ENCODE results near the gene CFAP74. TPM values are rescaled to one million over a fixed set of nuclear protein-coding genes. Genes with fewer than 3 reads are reported as not detected.

Gene CFAP74
- polyA plus RNA-seq, 1 donor (not counting 4 experiments of a cell fraction or from before 2014, with no cell fraction given), result not detected

GRCh38 chr1:1928231-1929101, 75.1 kb downstream of the CFAP74 start:
- Histone ChIP-seq H3K9me3 (ENCODE audit: control insufficient read depth, low read depth, low read length) (no peaks in the 10 kb centered on the region), H2AFZ (ENCODE audit: control insufficient read depth, low read length) (no peak overlapping the region), H3K4me3 (ENCODE audit: control insufficient read depth in 2 of 3, extremely low read depth in 1 of 3, insufficient read depth in 2 of 3, low read depth in 1 of 3, low read length in 3 of 3) (no peak overlapping the region), H3K27ac (ENCODE audit: control insufficient read depth, insufficient read depth, low read length) (no peak overlapping the region), H3K9me1 (ENCODE audit: control insufficient read depth, extremely low read depth, insufficient read depth, low read length) (no peaks in the 10 kb centered on the region), H3K4me1 (ENCODE audit: control insufficient read depth, extremely low read depth, insufficient read depth, low read length) (no peaks in the 10 kb centered on the region), H3K79me2 (ENCODE audit: control insufficient read depth, insufficient read depth, low read length) (no peaks in the 10 kb centered on the region), H3K27me3 (ENCODE audit: control insufficient read depth, extremely low read depth, insufficient read depth, low read length) (peaks cover 45% of the 10 kb centered on the region), H4K20me1 (ENCODE audit: control insufficient read depth, extremely low read depth, insufficient read depth, low read length) (no peaks in the 10 kb centered on the region), H3K9ac (ENCODE audit: control insufficient read depth, extremely low read depth, insufficient read depth, low read length) (no peak overlapping the region), H3K36me3 (ENCODE audit: control insufficient read depth in 2 of 2, extremely low read depth in 1 of 2, insufficient read depth in 2 of 2, low read length in 2 of 2) (no peaks in the 10 kb centered on the region), H3K4me2 (ENCODE audit: control insufficient read depth, extremely low read depth, insufficient read depth, low read depth, low read length) (no peak overlapping the region)
- dilution Hi-C loops (cut with MboI; ENCODE audit: extremely low pct_ligation_motif_present, low sequenced_read_pairs), result no loop called here
- TF ChIP-seq EZH2 (IDR thresholded peaks at IDR 0.05; ENCODE audit: low read length) (no peak), CTCF (optimal IDR thresholded peaks at IDR 0.05 in 1 of 3, IDR thresholded peaks at IDR 0.05 in 1 of 3, conservative IDR thresholded peaks at IDR 0.05 in 1 of 3; ENCODE audit: extremely low read depth in 1 of 3, insufficient read depth in 2 of 3, low read length in 3 of 3) (no peak)
- FAIRE-seq (no peak), DNase-seq (ENCODE audit: low read depth, low spot score) (no peak)

GRCh38 chr1:1927751-1928150, 75.8 kb downstream of the CFAP74 start:
- Histone ChIP-seq H3K9ac (ENCODE audit: control insufficient read depth, extremely low read depth, insufficient read depth, low read length) (no peak overlapping the region), H3K27me3 (ENCODE audit: control insufficient read depth, extremely low read depth, insufficient read depth, low read length) (peaks cover 45% of the 10 kb centered on the region), H3K36me3 (ENCODE audit: control insufficient read depth in 2 of 2, extremely low read depth in 1 of 2, insufficient read depth in 2 of 2, low read length in 2 of 2) (no peaks in the 10 kb centered on the region), H3K79me2 (ENCODE audit: control insufficient read depth, insufficient read depth, low read length) (no peaks in the 10 kb centered on the region), H3K27ac (ENCODE audit: control insufficient read depth, insufficient read depth, low read length) (no peak overlapping the region), H3K4me3 (ENCODE audit: control insufficient read depth in 2 of 3, extremely low read depth in 1 of 3, insufficient read depth in 2 of 3, low read depth in 1 of 3, low read length in 3 of 3) (no peak overlapping the region), H3K4me1 (ENCODE audit: control insufficient read depth, extremely low read depth, insufficient read depth, low read length) (no peaks in the 10 kb centered on the region), H3K9me1 (ENCODE audit: control insufficient read depth, extremely low read depth, insufficient read depth, low read length) (no peaks in the 10 kb centered on the region), H3K4me2 (ENCODE audit: control insufficient read depth, extremely low read depth, insufficient read depth, low read depth, low read length) (no peak overlapping the region), H4K20me1 (ENCODE audit: control insufficient read depth, extremely low read depth, insufficient read depth, low read length) (no peaks in the 10 kb centered on the region), H2AFZ (ENCODE audit: control insufficient read depth, low read length) (no peak overlapping the region), H3K9me3 (ENCODE audit: control insufficient read depth, low read depth, low read length) (no peaks in the 10 kb centered on the region)
- TF ChIP-seq EZH2 (IDR thresholded peaks at IDR 0.05; ENCODE audit: low read length) (no peak), CTCF (optimal IDR thresholded peaks at IDR 0.05 in 1 of 3, IDR thresholded peaks at IDR 0.05 in 1 of 3, conservative IDR thresholded peaks at IDR 0.05 in 1 of 3; ENCODE audit: extremely low read depth in 1 of 3, insufficient read depth in 2 of 3, low read length in 3 of 3) (no peak)
- DNase-seq (ENCODE audit: low read depth, low spot score) (no peak), FAIRE-seq (no peak)
- dilution Hi-C loops (cut with MboI; ENCODE audit: extremely low pct_ligation_motif_present, low sequenced_read_pairs), result no loop called here
